H1 (cell line): ENCODE measurements around the gene HOTAIR. TPM values are rescaled to one million over a fixed set of nuclear protein-coding genes. Genes with fewer than 3 reads are reported as not detected.

ENCODE experiments used
- CTCF ChIA-PET: fragments of 300-600 bp; sonication (Branson Sonifier 250); formaldehyde crosslinking; loops from one replicate; lab custom pipeline; 2021; ENCODE audit not compliant: partially characterized antibody; lab: Charles Lee
- POLR2A ChIA-PET: fragments of 300-600 bp; sonication (Branson Sonifier 250); formaldehyde crosslinking; loops from one replicate; lab custom pipeline; 2021; ENCODE audit warnings: inconsistent platforms; ENCODE audit not compliant: partially characterized antibody; lab: Charles Lee
- DNase-seq, 2 experiments: peaks; one replicate each; pipeline versions ENCODE4 v3.0.0 to v3.0.0-alpha.2; 2010 to 2022; ENCODE audit warnings: low spot score in 2 of 2, low read depth in 1 of 2, mixed read lengths in 1 of 2
- FAIRE-seq: peaks from 2 replicates; lab custom pipeline; 2011; peaks lifted over from hg19 to GRCh38; lab: Jason Lieb, UNC
- H2AFZ ChIP-seq: 2 replicates; pipeline ENCODE4 v1.8.1; 2012; ENCODE audit warnings: low read length, inconsistent platforms
- H2AK5ac ChIP-seq: 2 replicates; pipeline ENCODE4 v1.6.1; 2013; ENCODE audit warnings: low read depth, low read length
- H2BK120ac ChIP-seq: replicated peaks from 2 replicates; pipeline ENCODE3; 2013; ENCODE audit warnings: low read depth, low read length, inconsistent platforms
- H2BK12ac ChIP-seq: 2 replicates; pipeline ENCODE4 v1.6.1; 2013; ENCODE audit warnings: low read depth, low read length
- H2BK15ac ChIP-seq: 2 replicates; pipeline ENCODE4 v1.6.1; 2013; ENCODE audit warnings: low read length
- H2BK20ac ChIP-seq: 2 replicates; pipeline ENCODE4 v1.6.1; 2013; ENCODE audit warnings: low read length
- H2BK5ac ChIP-seq: 2 replicates; pipeline ENCODE4 v1.6.1; 2013; ENCODE audit warnings: low read depth, low read length
- H3K14ac ChIP-seq: 2 replicates; pipeline ENCODE4 v1.6.1; 2013; ENCODE audit warnings: inconsistent platforms; ENCODE audit not compliant: insufficient read length
- H3K18ac ChIP-seq: 2 replicates; pipeline ENCODE4 v1.6.1; 2013; ENCODE audit warnings: low read length; ENCODE audit errors: extremely low read depth
- H3K23ac ChIP-seq: 2 replicates; pipeline ENCODE4 v1.6.1; 2013; ENCODE audit warnings: inconsistent platforms; ENCODE audit not compliant: insufficient read length
- H3K23me2 ChIP-seq: 2 replicates; pipeline ENCODE4 v1.6.1; 2013; ENCODE audit warnings: low read depth, low read length
- H3K27ac ChIP-seq: 2 replicates; pipeline ENCODE4 v1.6.1; 2011; ENCODE audit warnings: low read depth, low read length, inconsistent platforms
- H3K27me3 ChIP-seq, 4 experiments: replicated peaks in 1 of 4; 1 replicate in 1 of 4; 2 replicates in 3 of 4; pipeline versions ENCODE4 v1.6.1 to v1.8.1; 2011 to 2013; ENCODE audit warnings: low read length in 3 of 4, mild to moderate bottlenecking in 3 of 4, inconsistent platforms in 2 of 4, mixed read lengths in 2 of 4, moderate library complexity in 1 of 4; ENCODE audit not compliant: control insufficient read depth in 3 of 4, insufficient read depth in 3 of 4; ENCODE audit errors: extremely low read depth in 1 of 4
- H3K36me3 ChIP-seq, 4 experiments: 2 replicates each; pipeline versions ENCODE4 v1.6.1 to v1.8.1; 2011 to 2013; ENCODE audit warnings: mild to moderate bottlenecking in 4 of 4, low read length in 3 of 4, moderate library complexity in 2 of 4, control low read depth in 1 of 4, inconsistent platforms in 1 of 4; ENCODE audit not compliant: insufficient read depth in 4 of 4, control insufficient read depth in 2 of 4
- H3K4ac ChIP-seq: replicated peaks from 2 replicates; pipeline ENCODE3; 2013; ENCODE audit warnings: low read length, low read depth, mixed read lengths, inconsistent platforms; ENCODE audit not compliant: insufficient read length
- H3K4me1 ChIP-seq, 4 experiments: replicated peaks in 1 of 4; 1 replicate in 1 of 4; 2 replicates in 3 of 4; pipeline versions ENCODE4 v1.6.1 to v1.8.1; 2011 to 2013; ENCODE audit warnings: low read length in 3 of 4, inconsistent platforms in 2 of 4, mixed read lengths in 1 of 4; ENCODE audit not compliant: insufficient read depth in 4 of 4, control insufficient read depth in 3 of 4
- H3K4me2 ChIP-seq, 2 experiments: 2 replicates each; pipeline versions ENCODE4 v1.6.1 to v1.8.1; 2011 to 2013; ENCODE audit warnings: low read depth in 2 of 2, low read length in 2 of 2, control low read depth in 1 of 2, inconsistent platforms in 1 of 2, mild to moderate bottlenecking in 1 of 2; ENCODE audit not compliant: insufficient read depth in 1 of 2
- H3K4me3 ChIP-seq, 4 experiments: fragments of 200-600, 300-600 bp in 1 of 4; sonication (generic), shearing (Covaris generic), sonication (Bioruptor Twin) in 1 of 4; 2 replicates each; pipeline versions ENCODE4 v1.5.1 to v1.8.1; 2011 to 2016; ENCODE audit warnings: low read length in 4 of 4, low read depth in 3 of 4, control low read depth in 2 of 4, inconsistent platforms in 2 of 4, mild to moderate bottlenecking in 2 of 4, mixed read lengths in 1 of 4, moderate library complexity in 1 of 4; ENCODE audit not compliant: insufficient read depth in 2 of 4; ENCODE audit errors: extremely low read depth in 1 of 4
- H3K56ac ChIP-seq: replicated peaks from 2 replicates; pipeline ENCODE3; 2013; ENCODE audit warnings: low read depth, mild to moderate bottlenecking, mixed read lengths, low read length, inconsistent platforms; ENCODE audit not compliant: insufficient read length
- H3K79me1 ChIP-seq: 2 replicates; pipeline ENCODE4 v1.6.1; 2013; ENCODE audit warnings: low read depth, low read length, control low read depth
- H3K79me2 ChIP-seq, 2 experiments: 2 replicates each; pipeline versions ENCODE4 v1.6.1 to v1.8.1; 2012 to 2013; ENCODE audit warnings: low read length in 2 of 2, mild to moderate bottlenecking in 2 of 2, inconsistent platforms in 1 of 2; ENCODE audit not compliant: insufficient read depth in 2 of 2, control insufficient read depth in 1 of 2
- H3K9ac ChIP-seq, 4 experiments: replicated peaks in 1 of 4; 1 replicate in 1 of 4; 2 replicates in 3 of 4; pipeline versions ENCODE4 v1.6.1 to v1.8.1; 2011 to 2013; ENCODE audit warnings: low read depth in 3 of 4, low read length in 3 of 4, control low read depth in 2 of 4, mild to moderate bottlenecking in 2 of 4, moderate library complexity in 2 of 4, inconsistent platforms in 1 of 4; ENCODE audit errors: extremely low read depth in 1 of 4
- H3K9me3 ChIP-seq, 2 experiments: 2 replicates each; pipeline versions ENCODE4 v1.6.1 to v1.8.1; 2012 to 2013; ENCODE audit warnings: mild to moderate bottlenecking in 2 of 2, moderate library complexity in 2 of 2, control low read depth in 1 of 2, inconsistent platforms in 1 of 2, low read depth in 1 of 2, low read length in 1 of 2, mixed read lengths in 1 of 2; ENCODE audit not compliant: insufficient read depth in 2 of 2
- H4K20me1 ChIP-seq, 2 experiments: replicated peaks in 1 of 2; 2 replicates each; pipeline versions ENCODE3 to v1.8.1; 2011 to 2013; ENCODE audit warnings: inconsistent platforms in 2 of 2, low read length in 2 of 2, mild to moderate bottlenecking in 1 of 2; ENCODE audit not compliant: insufficient read depth in 2 of 2, control insufficient read depth in 1 of 2
- H4K5ac ChIP-seq: 2 replicates; pipeline ENCODE4 v1.6.1; 2013; ENCODE audit warnings: low read length, low read depth, mixed read lengths, inconsistent platforms; ENCODE audit not compliant: insufficient read length
- H4K8ac ChIP-seq: 2 replicates; pipeline ENCODE4 v1.8.0; 2013; ENCODE audit warnings: mild to moderate bottlenecking, moderate library complexity, low read length, inconsistent platforms; ENCODE audit not compliant: insufficient read depth; ENCODE audit errors: extremely low read depth
- H4K91ac ChIP-seq: replicated peaks from 2 replicates; pipeline ENCODE3; 2013; ENCODE audit warnings: low read length, mixed read lengths, inconsistent platforms; ENCODE audit not compliant: insufficient read length
- CBX8 ChIP-seq: fragments of 300-800, 300-1000 bp; sonication (generic); IDR thresholded peaks from 2 replicates; pipeline ENCODE4 v1.7.1; 2016; ENCODE audit warnings: low read depth, low read length, borderline replicate concordance
- CTBP2 ChIP-seq: IDR thresholded peaks from 2 replicates; pipeline ENCODE4 v1.7.0; 2011; ENCODE audit warnings: borderline replicate concordance, mild to moderate bottlenecking, moderate library complexity, mixed read lengths, low read length; ENCODE audit not compliant: insufficient read depth, insufficient read length
- EGR1 ChIP-seq: IDR thresholded peaks from 2 replicates; pipeline ENCODE4 v1.6.1; 2011; ENCODE audit warnings: low read depth, low read length, borderline replicate concordance
- EZH2 ChIP-seq: fragments of 200-600 bp; sonication (generic); IDR thresholded peaks from 2 replicates; pipeline ENCODE4 v1.7.1; 2012; ENCODE audit warnings: low read depth, mild to moderate bottlenecking, moderate library complexity, low read length, inconsistent platforms; ENCODE audit not compliant: severe bottlenecking
- JUND ChIP-seq: IDR thresholded peaks from 2 replicates; pipeline ENCODE4 v1.6.1; 2011; ENCODE audit warnings: mild to moderate bottlenecking, improper control_type of control experiment, low read length
- KDM4A ChIP-seq: IDR thresholded peaks from one replicate; pipeline ENCODE4 v1.7.1; 2012; ENCODE audit warnings: low read depth, mild to moderate bottlenecking, moderate library complexity, low read length, inconsistent platforms; ENCODE audit not compliant: severe bottlenecking
- POLR2AphosphoS5 ChIP-seq: IDR thresholded peaks from 2 replicates; pipeline ENCODE4 v1.6.1; 2011; ENCODE audit warnings: low read depth, low read length
- SIN3A ChIP-seq, 2 experiments: IDR thresholded peaks in 1 of 2; conservative IDR thresholded peaks in 1 of 2; 2 replicates each; pipeline ENCODE4 v1.6.1; 2011 to 2012; ENCODE audit warnings: low read length in 2 of 2, improper control_type of control experiment in 1 of 2, low read depth in 1 of 2, mild to moderate bottlenecking in 1 of 2
- SIRT6 ChIP-seq: IDR thresholded peaks from one replicate; pipeline ENCODE4 v1.7.1; 2012; ENCODE audit warnings: low read length, inconsistent platforms
- SUZ12 ChIP-seq: fragments of 200-600 bp; sonication (generic); IDR thresholded peaks from 2 replicates; pipeline ENCODE4 v1.6.1; 2012; ENCODE audit warnings: mild to moderate bottlenecking, inconsistent platforms, low read length, moderate library complexity, mixed read lengths
- WGBS, 2 experiments: shearing (Covaris generic) in 1 of 2; methylation state at CpG; one replicate each; pipeline versions ENCODE4 v1.1.6 to v1.1.7; 2013 to 2015; ENCODE audit warnings: low lambda C conversion rate in 2 of 2, mixed read lengths in 2 of 2, inconsistent platforms in 1 of 2, low coverage in 1 of 2, missing lambda C conversion rate in 1 of 2; ENCODE audit not compliant: insufficient replicate concordance in 2 of 2, insufficient coverage in 1 of 2, insufficient read length in 1 of 2; ENCODE audit errors: extremely low coverage in 1 of 2, missing lambda C conversion rate in 1 of 2; 5-methylcytosine and 5-hydroxymethylcytosine counted together
- polyA plus RNA-seq, 7 experiments: library from polyadenylated mRNA; depleted of rRNA in 3 of 7; stranded (reverse) in 5 of 7; unstranded in 2 of 7; fragments of >200 nt in 5 of 7; fragments of 200-250 nt in 2 of 7; gene quantifications; 1 replicate in 5 of 7; 2 replicates in 1 of 7; 4 replicates in 1 of 7; pipeline versions ENCODE4 v1.2.1 to v1.2.3, GENCODE V29; 2011 to 2013; ENCODE audit warnings: missing spikeins in 2 of 7, mixed read lengths in 2 of 7
- total RNA-seq: library from RNA; stranded (reverse); fragmentation: NEBNext Ultra II Directional; extraction: Animal tissue kit (Norgen Biotek cat#: 25700); gene quantifications from 2 replicates; pipeline ENCODE4 v1.2.1, GENCODE V29; 2021

The HOTAIR gene
- total and polyA plus RNA-seq, 2 of the 8 experiments (the other 6 are each of a cell fraction or from before 2014, with no cell fraction given): not detected

GRCh38 chr12:54019924-54020590 lies 45.3 kb upstream of the HOTAIR start:
- Histone ChIP-seq H2AK5ac (no peak overlapping the region), H4K5ac (no peak overlapping the region), H2BK20ac (0 out of 2 replicates have a peak overlapping the region, but pooled peaks have one; percentile 48), H4K8ac (no peak overlapping the region), H3K23ac (no peak overlapping the region), H3K27me3 (peaks cover 95 to 100% (median 100%) of the 10 kb centered on the region in 4 experiments), H3K36me3 (no peaks in the 10 kb centered on the region; a peak in 1 of 8 replicates), H4K91ac (no peak overlapping the region), H3K23me2 (peaks cover 3% of the 10 kb centered on the region; the same call in 1 of the 2 replicates), H3K4me1 (peaks cover 0 to 12% (median 4%) of the 10 kb centered on the region in 4 experiments; a peak in 6 of 7 replicates), H3K56ac (no peak overlapping the region), H2BK12ac (0 out of 2 replicates have a peak overlapping the region, but pooled peaks have one; percentile 27), H3K14ac (no peak overlapping the region), H3K79me2 (no peaks in the 10 kb centered on the region), H2BK15ac (no peak overlapping the region), H3K4me3 (no peak overlapping the region), H4K20me1 (peaks cover 11 to 35% of the 10 kb centered on the region in 2 experiments), H3K27ac (no peak overlapping the region), H2BK5ac (no peak overlapping the region), H2AFZ (no peak overlapping the region), H3K4me2 (peak overlapping the region in 1 of 2 experiments; percentile 28; a peak in 1 of 4 replicates), H3K18ac (no peak overlapping the region), H3K79me1 (no peaks in the 10 kb centered on the region), H3K4ac (no peak overlapping the region), H3K9ac (no peak overlapping the region), H3K9me3 (no peaks in the 10 kb centered on the region), H2BK120ac (no peak overlapping the region)
- ChIA-PET POLR2A (interaction anchor here (1.5 kb wide), 1 partner anchor 20 kb away, joined by 4 read pairs; the partner anchor contains the start of gene HOXC9), CTCF (no interaction called here)
- DNase-seq (no peak), FAIRE-seq (no peak)
- TF ChIP-seq JUND (no peak), EZH2 (peak; percentile 12), SUZ12 (peak; percentile 32), SIRT6 (no peak), KDM4A (no peak), POLR2AphosphoS5 (no peak), CBX8 (0 out of 2 replicates have a peak, but pooled peaks have one; percentile 61), SIN3A (conservative IDR thresholded peaks at IDR 0.05 in 1 of 2, IDR thresholded peaks at IDR 0.05 in 1 of 2; ENCODE audit: low read depth in 1 of 2, low read length in 2 of 2) (no peak), CTBP2 (no peak), EGR1 (no peak)
- 21% methylated on average over 10 of the region's 10 CpGs; no CpG with 5 or more reads in 1 of the 2 experiments for WGBS, 2 experiments
